HEK293 (cell line): Measurements from ENCODE around the gene TBC1D5.

ENCODE experiments used
- CTCF ChIA-PET: fragments of 350-600 bp; formaldehyde crosslinking; extraction: SDS; loops from one replicate; lab custom pipeline; 2021; ENCODE audit warnings: antibody characterized with exemption; lab: Yijun Ruan, JAX
- POLR2A ChIA-PET: fragments of 300-600 bp; formaldehyde crosslinking; extraction: SDS; loops from one replicate; lab custom pipeline; 2020; ENCODE audit warnings: antibody characterized with exemption, inconsistent platforms; lab: Yijun Ruan, JAX
- H3K27ac ChIP-seq: fragments of 200-500 bp; sonication (Bioruptor generic); 2 replicates; pipeline ENCODE4 v1.5.1; 2014; ENCODE audit warnings: low read depth, low read length, control low read depth, inconsistent platforms; ENCODE audit errors: extremely low read depth
- H3K36me3 ChIP-seq, 2 experiments: fragments of 200-500 bp in 1 of 2; sonication (Bioruptor generic) in 1 of 2; 1 replicate in 1 of 2; 2 replicates in 1 of 2; pipeline ENCODE4 v1.5.1; 2014 to 2017; ENCODE audit warnings: inconsistent platforms in 2 of 2, low read length in 2 of 2; ENCODE audit not compliant: control insufficient read depth in 2 of 2, insufficient read depth in 1 of 2
- H3K4me1 ChIP-seq: fragments of 200-500 bp; sonication (Bioruptor generic); 2 replicates; pipeline ENCODE4 v1.5.1; 2014; ENCODE audit warnings: mild to moderate bottlenecking, low read length, inconsistent platforms; ENCODE audit not compliant: control insufficient read depth, insufficient read depth
- H3K4me3 ChIP-seq: 2 replicates; pipeline ENCODE4 v1.5.1; 2011; ENCODE audit warnings: low read depth, mild to moderate bottlenecking, control low read depth, low read length, moderate library complexity
- H3K9me3 ChIP-seq: fragments of 200-500 bp; sonication (Bioruptor generic); 2 replicates; pipeline ENCODE4 v1.5.1; 2014; ENCODE audit warnings: low read depth, low read length, inconsistent platforms; ENCODE audit not compliant: control insufficient read depth, insufficient read depth
- BCL11A ChIP-seq: fragments of 450-650 bp; formaldehyde crosslinking; IDR thresholded peaks from 2 replicates; pipeline ENCODE4 v1.5.1; 2016; ENCODE audit warnings: low read depth, missing biosample characterization, missing genetic modification characterization
- EGR2 ChIP-seq: fragments of 450-650 bp; formaldehyde crosslinking; IDR thresholded peaks from 2 replicates; pipeline ENCODE4 v1.5.1; 2016; ENCODE audit warnings: low read depth, missing biosample characterization, missing genetic modification characterization
- KLF16 ChIP-seq: fragments of 450-650 bp; formaldehyde crosslinking; IDR thresholded peaks from 2 replicates; pipeline ENCODE4 v1.5.1; 2017; ENCODE audit warnings: missing biosample characterization, missing genetic modification characterization
- TCF7L2 ChIP-seq: IDR thresholded peaks from 2 replicates; pipeline ENCODE4 v1.6.1; 2011; ENCODE audit warnings: low read depth, mild to moderate bottlenecking, inconsistent platforms, low read length, moderate library complexity, borderline replicate concordance
- YY2 ChIP-seq: fragments of 450-650 bp; formaldehyde crosslinking; IDR thresholded peaks from 2 replicates; pipeline ENCODE4 v1.5.1; 2016; ENCODE audit warnings: missing biosample characterization, missing genetic modification characterization
- ZBTB10 ChIP-seq: fragments of 450-650 bp; formaldehyde crosslinking; IDR thresholded peaks from 2 replicates; pipeline ENCODE4 v1.5.1; 2016; ENCODE audit warnings: missing biosample characterization, missing genetic modification characterization
- ZBTB8A ChIP-seq: fragments of 450-650 bp; formaldehyde crosslinking; IDR thresholded peaks from 2 replicates; pipeline ENCODE4 v1.5.1; 2016; ENCODE audit warnings: missing biosample characterization, missing genetic modification characterization
- ZNF148 ChIP-seq: fragments of 450-650 bp; formaldehyde crosslinking; IDR thresholded peaks from 2 replicates; pipeline ENCODE4 v1.5.0; 2017; ENCODE audit warnings: missing biosample characterization, missing genetic modification characterization, borderline replicate concordance
- ZNF302 ChIP-seq: fragments of 450-650 bp; formaldehyde crosslinking; IDR thresholded peaks from 2 replicates; pipeline ENCODE4 v1.5.1; 2016; ENCODE audit warnings: missing biosample characterization, missing genetic modification characterization, low read depth
- ZNF350 ChIP-seq: fragments of 450-650 bp; formaldehyde crosslinking; IDR thresholded peaks from 2 replicates; pipeline ENCODE4 v1.5.0; 2017; ENCODE audit warnings: missing biosample characterization, mild to moderate bottlenecking, missing genetic modification characterization
- ZNF404 ChIP-seq: fragments of 450-650 bp; formaldehyde crosslinking; IDR thresholded peaks from 2 replicates; pipeline ENCODE4 v1.5.1; 2017; ENCODE audit warnings: missing biosample characterization, missing genetic modification characterization
- ZNF416 ChIP-seq: fragments of 450-650 bp; formaldehyde crosslinking; IDR thresholded peaks from 2 replicates; pipeline ENCODE4 v1.5.1; 2016; ENCODE audit warnings: missing biosample characterization, missing genetic modification characterization
- ZNF501 ChIP-seq: fragments of 450-650 bp; formaldehyde crosslinking; IDR thresholded peaks from 2 replicates; pipeline ENCODE4 v1.5.1; 2016; ENCODE audit warnings: missing biosample characterization, missing genetic modification characterization
- ZNF785 ChIP-seq: fragments of 450-650 bp; formaldehyde crosslinking; IDR thresholded peaks from 2 replicates; pipeline ENCODE4 v1.5.1; 2016; ENCODE audit warnings: missing biosample characterization, missing genetic modification characterization
- ZSCAN23 ChIP-seq: fragments of 450-650 bp; formaldehyde crosslinking; IDR thresholded peaks from 2 replicates; pipeline ENCODE4 v1.5.1; 2016; ENCODE audit warnings: missing biosample characterization, missing genetic modification characterization
- TF ChIP-seq, protein P1 (sequence below): fragments of 450-650 bp; formaldehyde crosslinking; IDR thresholded peaks from 2 replicates; pipeline ENCODE4 v1.5.1; 2016; ENCODE audit warnings: missing biosample characterization, missing genetic modification characterization
- TF ChIP-seq, protein P2 (sequence below): fragments of 450-650 bp; formaldehyde crosslinking; IDR thresholded peaks from 2 replicates; pipeline ENCODE4 v1.5.1; 2017; ENCODE audit warnings: missing biosample characterization, missing genetic modification characterization
- TF ChIP-seq, protein P3 (sequence below): fragments of 450-650 bp; formaldehyde crosslinking; IDR thresholded peaks from 2 replicates; pipeline ENCODE4 v1.5.1; 2016; ENCODE audit warnings: missing biosample characterization, missing genetic modification characterization
- TF ChIP-seq, protein P4 (sequence below): fragments of 450-650 bp; formaldehyde crosslinking; IDR thresholded peaks from 2 replicates; pipeline ENCODE4 v1.5.1; 2016; ENCODE audit warnings: missing biosample characterization, missing genetic modification characterization, borderline replicate concordance

The TBC1D5 gene

DNA sequence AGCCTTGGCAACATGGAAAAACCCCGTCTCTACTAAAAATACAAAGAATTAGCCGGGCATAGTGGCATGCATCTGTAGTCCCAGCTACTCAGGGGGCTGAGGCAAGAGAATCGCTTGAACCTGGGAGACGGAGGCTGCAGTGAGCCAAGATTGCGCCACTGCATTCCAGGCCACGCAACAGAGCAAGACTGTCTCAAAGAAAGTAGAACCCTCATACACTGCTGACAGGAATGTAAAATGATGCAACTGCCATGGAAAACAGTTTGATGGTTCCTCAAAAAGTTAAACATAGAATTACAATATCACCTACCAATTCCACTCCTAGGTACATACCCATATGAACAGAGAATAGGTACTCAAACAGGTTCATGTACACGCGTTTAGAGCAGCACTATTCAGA, 158.9 kb downstream of the TBC1D5 start (continued):
- no peak for TF ChIP-seq ZBTB10

DNA sequence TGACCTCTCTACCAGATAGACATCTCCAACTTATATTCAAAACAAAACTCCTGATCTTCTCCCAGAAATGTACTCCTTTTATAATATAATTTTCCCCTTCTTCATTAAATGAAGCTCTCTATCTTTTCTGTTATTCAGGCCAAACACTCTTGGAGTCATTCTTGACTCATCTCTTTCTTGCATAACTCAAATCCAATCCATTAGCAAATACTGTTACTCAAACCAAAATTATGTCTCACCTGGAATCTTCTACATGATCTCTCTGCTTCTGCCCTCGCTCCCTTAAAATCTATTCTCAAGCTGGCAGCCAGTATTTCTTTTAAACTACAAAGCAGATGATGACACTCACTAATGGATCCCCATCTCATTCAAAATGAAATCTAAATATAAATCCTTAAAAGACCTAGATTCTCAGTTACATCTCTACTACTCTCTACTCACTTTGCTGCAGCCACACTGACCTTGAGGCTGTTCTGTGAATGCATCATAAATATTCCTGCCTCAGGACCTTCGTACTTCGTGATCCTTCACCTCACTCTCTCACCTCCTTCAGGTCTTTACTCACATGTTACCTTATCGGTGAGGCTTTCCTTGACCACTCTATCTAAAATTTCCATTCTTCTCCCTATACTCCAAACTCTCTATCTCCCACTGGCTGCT, 160.9 kb downstream of the TBC1D5 start:
- Histone ChIP-seq H3K4me3 (no peak overlapping the region), H3K36me3 (no peaks in the 10 kb centered on the region), H3K27ac (no peak overlapping the region), H3K9me3 (no peaks in the 10 kb centered on the region), H3K4me1 (peaks cover 2% of the 10 kb centered on the region; the same call in 1 of the 2 replicates)
- no peak for TF ChIP-seq ZNF404 (tag by site-specific recombination)
- no peak for TF ChIP-seq EGR2 (tag by site-specific recombination)
- no peak for TF ChIP-seq ZNF148 (tag by site-specific recombination)
- TF ChIP-seq, protein P1, sequence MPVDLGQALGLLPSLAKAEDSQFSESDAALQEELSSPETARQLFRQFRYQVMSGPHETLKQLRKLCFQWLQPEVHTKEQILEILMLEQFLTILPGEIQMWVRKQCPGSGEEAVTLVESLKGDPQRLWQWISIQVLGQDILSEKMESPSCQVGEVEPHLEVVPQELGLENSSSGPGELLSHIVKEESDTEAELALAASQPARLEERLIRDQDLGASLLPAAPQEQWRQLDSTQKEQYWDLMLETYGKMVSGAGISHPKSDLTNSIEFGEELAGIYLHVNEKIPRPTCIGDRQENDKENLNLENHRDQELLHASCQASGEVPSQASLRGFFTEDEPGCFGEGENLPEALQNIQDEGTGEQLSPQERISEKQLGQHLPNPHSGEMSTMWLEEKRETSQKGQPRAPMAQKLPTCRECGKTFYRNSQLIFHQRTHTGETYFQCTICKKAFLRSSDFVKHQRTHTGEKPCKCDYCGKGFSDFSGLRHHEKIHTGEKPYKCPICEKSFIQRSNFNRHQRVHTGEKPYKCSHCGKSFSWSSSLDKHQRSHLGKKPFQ (tag by site-specific recombination), result no peak
- TF ChIP-seq ZBTB8A (tag by site-specific recombination), result no peak
- no peak for TF ChIP-seq ZNF785
- no peak for TF ChIP-seq ZNF501
- no peak for TF ChIP-seq KLF16 (tag by site-specific recombination)
- TF ChIP-seq, protein P2, sequence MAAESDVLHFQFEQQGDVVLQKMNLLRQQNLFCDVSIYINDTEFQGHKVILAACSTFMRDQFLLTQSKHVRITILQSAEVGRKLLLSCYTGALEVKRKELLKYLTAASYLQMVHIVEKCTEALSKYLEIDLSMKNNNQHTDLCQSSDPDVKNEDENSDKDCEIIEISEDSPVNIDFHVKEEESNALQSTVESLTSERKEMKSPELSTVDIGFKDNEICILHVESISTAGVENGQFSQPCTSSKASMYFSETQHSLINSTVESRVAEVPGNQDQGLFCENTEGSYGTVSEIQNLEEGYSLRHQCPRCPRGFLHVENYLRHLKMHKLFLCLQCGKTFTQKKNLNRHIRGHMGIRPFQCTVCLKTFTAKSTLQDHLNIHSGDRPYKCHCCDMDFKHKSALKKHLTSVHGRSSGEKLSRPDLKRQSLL (tag by site-specific recombination), result no peak
- no peak for TF ChIP-seq ZNF302 (tag by site-specific recombination)
- no peak for TF ChIP-seq TCF7L2
- no peak for TF ChIP-seq BCL11A (tag by site-specific recombination)
- no peak for TF ChIP-seq ZNF350
- no peak for TF ChIP-seq YY2 (tag by site-specific recombination)
- TF ChIP-seq, protein P3, sequence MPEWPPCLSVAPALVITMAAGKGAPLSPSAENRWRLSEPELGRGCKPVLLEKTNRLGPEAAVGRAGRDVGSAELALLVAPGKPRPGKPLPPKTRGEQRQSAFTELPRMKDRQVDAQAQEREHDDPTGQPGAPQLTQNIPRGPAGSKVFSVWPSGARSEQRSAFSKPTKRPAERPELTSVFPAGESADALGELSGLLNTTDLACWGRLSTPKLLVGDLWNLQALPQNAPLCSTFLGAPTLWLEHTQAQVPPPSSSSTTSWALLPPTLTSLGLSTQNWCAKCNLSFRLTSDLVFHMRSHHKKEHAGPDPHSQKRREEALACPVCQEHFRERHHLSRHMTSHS (tag by site-specific recombination), result no peak
- TF ChIP-seq ZSCAN23 (tag by site-specific recombination), result no peak
- TF ChIP-seq, protein P4, sequence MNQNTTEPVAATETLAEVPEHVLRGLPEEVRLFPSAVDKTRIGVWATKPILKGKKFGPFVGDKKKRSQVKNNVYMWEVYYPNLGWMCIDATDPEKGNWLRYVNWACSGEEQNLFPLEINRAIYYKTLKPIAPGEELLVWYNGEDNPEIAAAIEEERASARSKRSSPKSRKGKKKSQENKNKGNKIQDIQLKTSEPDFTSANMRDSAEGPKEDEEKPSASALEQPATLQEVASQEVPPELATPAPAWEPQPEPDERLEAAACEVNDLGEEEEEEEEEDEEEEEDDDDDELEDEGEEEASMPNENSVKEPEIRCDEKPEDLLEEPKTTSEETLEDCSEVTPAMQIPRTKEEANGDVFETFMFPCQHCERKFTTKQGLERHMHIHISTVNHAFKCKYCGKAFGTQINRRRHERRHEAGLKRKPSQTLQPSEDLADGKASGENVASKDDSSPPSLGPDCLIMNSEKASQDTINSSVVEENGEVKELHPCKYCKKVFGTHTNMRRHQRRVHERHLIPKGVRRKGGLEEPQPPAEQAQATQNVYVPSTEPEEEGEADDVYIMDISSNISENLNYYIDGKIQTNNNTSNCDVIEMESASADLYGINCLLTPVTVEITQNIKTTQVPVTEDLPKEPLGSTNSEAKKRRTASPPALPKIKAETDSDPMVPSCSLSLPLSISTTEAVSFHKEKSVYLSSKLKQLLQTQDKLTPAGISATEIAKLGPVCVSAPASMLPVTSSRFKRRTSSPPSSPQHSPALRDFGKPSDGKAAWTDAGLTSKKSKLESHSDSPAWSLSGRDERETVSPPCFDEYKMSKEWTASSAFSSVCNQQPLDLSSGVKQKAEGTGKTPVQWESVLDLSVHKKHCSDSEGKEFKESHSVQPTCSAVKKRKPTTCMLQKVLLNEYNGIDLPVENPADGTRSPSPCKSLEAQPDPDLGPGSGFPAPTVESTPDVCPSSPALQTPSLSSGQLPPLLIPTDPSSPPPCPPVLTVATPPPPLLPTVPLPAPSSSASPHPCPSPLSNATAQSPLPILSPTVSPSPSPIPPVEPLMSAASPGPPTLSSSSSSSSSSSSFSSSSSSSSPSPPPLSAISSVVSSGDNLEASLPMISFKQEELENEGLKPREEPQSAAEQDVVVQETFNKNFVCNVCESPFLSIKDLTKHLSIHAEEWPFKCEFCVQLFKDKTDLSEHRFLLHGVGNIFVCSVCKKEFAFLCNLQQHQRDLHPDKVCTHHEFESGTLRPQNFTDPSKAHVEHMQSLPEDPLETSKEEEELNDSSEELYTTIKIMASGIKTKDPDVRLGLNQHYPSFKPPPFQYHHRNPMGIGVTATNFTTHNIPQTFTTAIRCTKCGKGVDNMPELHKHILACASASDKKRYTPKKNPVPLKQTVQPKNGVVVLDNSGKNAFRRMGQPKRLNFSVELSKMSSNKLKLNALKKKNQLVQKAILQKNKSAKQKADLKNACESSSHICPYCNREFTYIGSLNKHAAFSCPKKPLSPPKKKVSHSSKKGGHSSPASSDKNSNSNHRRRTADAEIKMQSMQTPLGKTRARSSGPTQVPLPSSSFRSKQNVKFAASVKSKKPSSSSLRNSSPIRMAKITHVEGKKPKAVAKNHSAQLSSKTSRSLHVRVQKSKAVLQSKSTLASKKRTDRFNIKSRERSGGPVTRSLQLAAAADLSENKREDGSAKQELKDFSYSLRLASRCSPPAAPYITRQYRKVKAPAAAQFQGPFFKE, result no peak
- no peak for TF ChIP-seq ZNF416 (tag by site-specific recombination)
- ChIA-PET CTCF (no interaction called here), POLR2A (no interaction called here)
